ENCODE results near the gene TNFRSF25. TPM values are rescaled to one million over a fixed set of nuclear protein-coding genes. Genes with fewer than 3 reads are reported as not detected.

Gene TNFRSF25
- total RNA-seq, 4 donors from 2014 or later, result 2.1 to 11.5 (median 5.7) TPM

DNA sequence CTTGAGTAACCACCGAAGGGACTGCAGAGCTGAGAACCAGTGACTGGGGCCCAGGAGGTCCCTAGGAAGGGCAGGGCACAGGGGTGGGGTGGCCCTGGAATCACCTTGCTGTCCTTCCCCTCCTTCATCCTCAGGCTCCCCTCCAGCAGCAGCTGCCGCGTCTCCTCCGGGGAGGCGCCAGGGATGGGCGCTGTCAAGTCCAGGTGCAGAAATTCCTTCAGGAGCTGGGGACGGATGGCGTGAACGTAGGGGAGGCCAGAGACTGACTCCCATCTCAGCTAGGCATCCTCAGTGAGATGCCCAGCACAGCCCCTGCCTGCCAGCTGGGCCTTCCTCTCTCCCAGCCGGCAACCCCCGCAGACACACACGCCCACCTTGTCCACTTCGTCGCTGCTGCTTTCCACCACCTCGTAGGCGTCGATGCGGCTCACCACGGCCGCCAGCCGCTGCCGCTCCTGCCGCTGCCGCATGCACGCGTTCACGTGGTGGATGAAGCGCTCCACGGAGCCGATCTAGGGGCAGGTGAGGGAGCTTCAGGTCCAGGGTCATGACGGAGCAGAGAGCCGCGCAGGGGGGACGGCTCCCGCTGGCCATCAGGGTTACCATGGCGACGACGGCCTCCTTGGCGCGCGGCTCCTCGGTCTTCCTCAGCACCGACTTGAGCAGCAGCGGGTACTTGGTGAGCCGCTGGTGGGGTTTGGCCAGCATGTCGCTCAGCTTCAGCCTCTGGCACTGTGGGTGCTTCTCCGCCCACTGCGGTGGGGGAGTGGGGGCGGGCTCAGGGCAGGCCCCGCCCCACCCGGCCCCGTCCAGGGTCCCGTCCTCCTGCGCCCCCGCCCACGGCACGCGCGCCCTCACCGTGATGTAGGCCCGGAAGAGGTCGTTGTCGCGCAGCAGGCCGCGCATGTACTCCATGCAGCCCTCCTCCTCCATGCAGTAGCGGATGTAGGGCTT is 4.4 kb upstream of the TNFRSF25 start:
- TF ChIP-seq, protein P1, sequence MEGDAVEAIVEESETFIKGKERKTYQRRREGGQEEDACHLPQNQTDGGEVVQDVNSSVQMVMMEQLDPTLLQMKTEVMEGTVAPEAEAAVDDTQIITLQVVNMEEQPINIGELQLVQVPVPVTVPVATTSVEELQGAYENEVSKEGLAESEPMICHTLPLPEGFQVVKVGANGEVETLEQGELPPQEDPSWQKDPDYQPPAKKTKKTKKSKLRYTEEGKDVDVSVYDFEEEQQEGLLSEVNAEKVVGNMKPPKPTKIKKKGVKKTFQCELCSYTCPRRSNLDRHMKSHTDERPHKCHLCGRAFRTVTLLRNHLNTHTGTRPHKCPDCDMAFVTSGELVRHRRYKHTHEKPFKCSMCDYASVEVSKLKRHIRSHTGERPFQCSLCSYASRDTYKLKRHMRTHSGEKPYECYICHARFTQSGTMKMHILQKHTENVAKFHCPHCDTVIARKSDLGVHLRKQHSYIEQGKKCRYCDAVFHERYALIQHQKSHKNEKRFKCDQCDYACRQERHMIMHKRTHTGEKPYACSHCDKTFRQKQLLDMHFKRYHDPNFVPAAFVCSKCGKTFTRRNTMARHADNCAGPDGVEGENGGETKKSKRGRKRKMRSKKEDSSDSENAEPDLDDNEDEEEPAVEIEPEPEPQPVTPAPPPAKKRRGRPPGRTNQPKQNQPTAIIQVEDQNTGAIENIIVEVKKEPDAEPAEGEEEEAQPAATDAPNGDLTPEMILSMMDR (IDR thresholded peaks at IDR 0.05; ENCODE audit: low read depth), result no peak

DNA sequence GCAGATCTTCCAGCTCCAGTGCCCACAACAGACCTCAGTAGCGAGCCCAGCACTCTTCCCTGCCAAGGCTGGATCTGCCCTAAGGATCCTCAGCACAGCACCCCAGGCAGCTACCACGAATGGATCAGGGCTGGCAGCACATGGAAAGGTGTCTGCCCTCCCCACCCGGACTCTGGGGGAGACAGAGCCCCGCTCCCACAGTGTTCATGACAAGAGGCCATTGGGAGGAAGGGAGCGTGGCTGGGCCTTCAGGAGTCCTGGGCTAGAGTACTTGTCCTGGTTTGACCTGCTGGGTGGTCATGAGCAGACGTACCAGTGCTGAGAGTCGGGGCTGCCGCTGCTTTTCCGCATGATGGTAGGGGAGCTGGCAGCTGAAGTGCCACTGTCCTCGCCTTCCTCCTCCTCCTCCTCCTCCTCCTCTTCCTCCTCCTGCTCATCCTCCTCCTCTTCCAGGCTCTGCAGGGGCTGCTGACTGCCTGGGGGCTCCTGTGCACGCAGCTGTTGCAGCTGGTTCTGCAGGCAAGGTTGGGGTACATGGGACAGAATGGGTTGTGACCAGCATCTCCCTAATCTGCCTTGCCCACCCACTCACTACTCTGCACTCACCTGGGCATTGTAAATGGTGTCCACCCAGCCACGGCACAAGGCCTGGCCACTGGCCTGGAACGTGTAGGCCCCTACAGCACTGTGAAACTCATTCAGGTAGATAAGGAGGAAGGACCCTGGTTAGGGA is 2.9 kb upstream of the TNFRSF25 start:
- TF ChIP-seq, protein P1 (IDR thresholded peaks at IDR 0.05; ENCODE audit: low read depth), result no peak

DNA sequence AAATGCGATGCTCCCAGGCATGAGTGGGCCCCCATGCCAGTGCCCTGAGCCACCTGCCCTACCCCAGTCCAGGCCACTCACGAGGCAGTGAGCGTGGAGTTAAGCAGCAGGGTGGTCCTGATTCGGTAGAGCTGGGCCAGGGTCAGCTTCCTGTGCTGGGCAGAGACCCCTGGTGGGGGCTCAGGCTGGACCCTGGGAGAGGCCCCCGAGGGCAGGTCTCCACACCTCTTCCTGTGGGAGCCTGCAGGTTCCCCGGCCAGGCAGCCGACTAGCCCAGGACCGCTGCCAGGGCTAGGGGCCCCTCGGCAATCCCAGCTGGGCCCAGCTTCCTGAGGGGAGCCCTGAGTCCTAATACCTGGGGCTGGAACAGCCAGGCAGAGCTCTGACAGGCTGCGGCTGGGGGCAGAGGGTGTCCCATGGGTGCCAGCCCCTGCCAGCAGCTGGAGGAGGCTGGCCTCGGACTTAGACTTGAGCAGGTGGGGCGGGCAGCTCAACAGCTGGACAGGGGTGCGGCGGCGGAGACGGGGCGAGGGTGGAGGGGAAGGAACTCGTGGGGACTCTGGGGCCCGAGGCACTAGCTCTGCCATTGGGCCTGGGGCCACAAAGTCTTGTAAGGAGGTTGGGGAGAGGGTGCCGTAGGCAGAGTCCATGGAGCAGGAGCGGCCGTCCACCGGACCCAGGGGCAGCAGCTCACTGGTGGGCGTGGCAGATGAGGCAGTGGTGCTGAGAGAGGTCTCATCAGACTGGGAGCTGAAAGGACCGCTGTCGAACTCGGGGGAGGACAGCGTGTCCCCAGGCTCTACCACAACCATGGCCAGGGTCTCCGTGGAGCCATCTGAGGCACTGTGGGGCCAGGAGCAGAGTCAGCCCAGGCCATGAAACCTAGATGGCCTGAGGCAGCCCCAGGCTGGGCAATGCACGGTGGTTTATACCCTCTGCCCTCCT is 2.0 kb upstream of the TNFRSF25 start:
- TF ChIP-seq, protein P1 (IDR thresholded peaks at IDR 0.05; ENCODE audit: low read depth), result no peak

DNA sequence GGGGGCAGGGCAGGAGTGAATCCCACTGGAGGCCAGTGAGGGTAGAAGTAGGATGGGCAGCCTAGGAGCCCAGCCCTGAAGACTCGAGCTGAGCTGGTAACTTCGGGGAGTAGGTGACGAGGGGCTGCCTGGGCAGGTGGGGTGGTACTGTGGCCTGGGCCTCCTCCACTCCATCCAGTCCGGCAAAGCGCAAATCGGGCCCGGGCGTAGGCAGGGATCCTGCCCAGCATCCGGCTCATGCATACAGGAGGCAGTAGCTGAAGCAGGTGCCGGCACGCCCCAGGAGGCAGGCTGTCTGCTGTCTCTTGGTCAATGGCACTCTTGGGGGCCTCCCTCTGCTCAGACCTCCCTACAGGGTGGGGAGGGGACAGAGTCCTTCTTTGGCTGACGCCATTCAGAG is 1.3 kb upstream of the TNFRSF25 start:
- TF ChIP-seq, protein P1 (IDR thresholded peaks at IDR 0.05; ENCODE audit: low read depth), result no peak

DNA sequence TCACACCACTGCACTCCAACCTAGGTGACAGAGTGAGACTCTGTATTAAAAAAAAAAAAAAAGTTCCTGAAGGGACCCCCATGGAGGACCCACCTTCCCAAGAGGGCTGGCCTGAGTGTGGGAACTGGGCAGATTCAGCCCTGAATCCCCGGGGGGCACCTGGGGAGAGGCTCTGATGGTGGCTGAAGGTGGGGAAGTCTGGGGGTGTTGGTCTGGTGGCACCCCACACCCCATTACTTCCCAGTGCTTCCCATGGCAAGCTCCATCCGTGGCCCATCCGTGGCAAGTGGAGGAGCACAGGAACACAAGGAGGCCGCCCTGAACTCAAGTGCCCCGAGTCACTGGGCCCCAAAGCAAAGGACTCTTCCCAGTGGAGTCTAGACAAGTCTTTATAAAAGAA is 778 bp upstream of the TNFRSF25 start:
- TF ChIP-seq, protein P1 (IDR thresholded peaks at IDR 0.05; ENCODE audit: low read depth), result no peak

DNA sequence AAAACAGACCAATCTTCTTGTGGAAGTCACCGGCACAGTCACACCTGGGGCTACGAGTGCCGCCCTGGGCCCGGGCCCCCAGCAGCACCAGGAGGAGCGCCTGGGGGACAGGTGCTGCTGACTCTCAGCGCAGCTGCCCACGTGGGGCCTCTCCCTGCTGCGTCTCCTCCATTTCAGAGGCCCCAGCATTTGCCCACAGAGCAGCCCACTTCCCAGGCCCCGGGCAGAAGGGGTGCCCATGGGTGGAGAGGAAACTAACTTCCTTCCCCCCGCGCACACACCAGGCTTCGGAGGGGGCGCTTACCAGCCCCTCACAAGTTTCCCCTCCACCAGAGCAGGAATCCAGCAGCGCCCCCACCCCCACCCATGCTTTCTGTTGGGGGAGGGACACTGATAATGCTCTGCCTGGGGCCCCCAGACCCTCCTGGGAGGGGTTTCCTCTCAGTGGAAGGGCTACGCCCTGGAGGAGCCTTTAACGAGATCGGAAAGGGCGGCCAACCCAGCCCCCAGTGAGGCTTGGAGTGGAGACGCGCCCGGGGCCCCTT is 440 bp downstream of the TNFRSF25 start:
- TF ChIP-seq, protein P1 (IDR thresholded peaks at IDR 0.05; ENCODE audit: low read depth), result no peak
